ENCODE data around the gene CCDC178.

- no peak for TF ChIP-seq CTCF (conservative IDR thresholded peaks at IDR 0.05; ENCODE audit: low read depth, low read length)
- no peak for TF ChIP-seq RFX5 (IDR thresholded peaks at IDR 0.05; ENCODE audit: low read depth, low read length)
- no peak for TF ChIP-seq POLR2A (IDR thresholded peaks at IDR 0.05; ENCODE audit: low read depth, low read length)
- no peak for TF ChIP-seq MAFK (IDR thresholded peaks at IDR 0.05; ENCODE audit: low read depth, low read length)
These were observed 506.3 kb downstream of the CCDC178 start for GRCh38 chr18:32934201-32934600.
